ENCODE results near the gene CRTC1. TPM values are rescaled to one million over a fixed set of nuclear protein-coding genes. Genes with fewer than 3 reads are reported as not detected.

CRTC1 gene
- total RNA-seq, 1 donor from 2014 or later: 14.6 TPM

DNA sequence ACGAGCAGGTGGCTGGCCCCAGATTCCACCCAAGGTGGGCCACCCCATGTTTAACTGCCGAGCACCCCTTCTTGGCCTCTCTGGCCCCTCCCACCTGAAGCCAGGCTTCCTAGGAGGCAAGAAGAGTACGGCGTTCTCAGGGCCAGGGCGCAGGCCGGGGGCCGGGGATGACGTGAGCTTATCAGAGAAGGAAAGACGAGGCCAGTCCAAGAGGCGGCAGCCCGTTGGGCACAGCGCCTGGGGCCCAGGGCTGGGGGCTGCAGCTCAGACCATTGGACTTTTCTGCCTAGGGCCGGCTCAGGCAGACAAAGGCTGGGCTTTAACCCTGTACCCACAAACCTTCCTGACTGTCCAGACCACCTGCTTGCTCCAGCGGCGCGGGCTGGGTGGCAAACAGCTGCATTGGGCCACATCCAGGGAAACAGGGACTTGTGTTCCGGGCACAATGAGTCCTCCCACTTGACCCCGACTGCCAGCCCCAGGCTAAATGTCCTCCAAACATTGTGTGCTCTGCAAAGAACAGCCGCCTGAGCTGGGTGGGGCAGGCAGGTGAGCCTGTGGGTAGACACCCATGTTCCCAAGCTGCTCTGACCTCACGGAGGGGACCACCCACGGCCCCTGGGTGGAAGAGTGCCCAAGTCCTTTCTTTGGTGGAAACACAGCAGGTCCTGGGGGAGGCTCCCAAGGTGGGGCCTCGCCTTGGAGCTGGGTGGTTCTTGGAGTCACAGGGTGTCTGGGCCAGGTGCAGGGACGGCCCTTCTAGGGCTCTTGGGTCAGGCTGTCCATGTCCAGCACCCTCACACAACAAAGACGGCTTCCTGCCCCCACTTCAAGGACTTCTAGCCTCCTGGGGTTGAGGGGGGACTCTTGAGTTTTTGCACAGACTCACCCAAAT lies 85.8 kb downstream of the CRTC1 start:
- TF ChIP-seq, protein P1, sequence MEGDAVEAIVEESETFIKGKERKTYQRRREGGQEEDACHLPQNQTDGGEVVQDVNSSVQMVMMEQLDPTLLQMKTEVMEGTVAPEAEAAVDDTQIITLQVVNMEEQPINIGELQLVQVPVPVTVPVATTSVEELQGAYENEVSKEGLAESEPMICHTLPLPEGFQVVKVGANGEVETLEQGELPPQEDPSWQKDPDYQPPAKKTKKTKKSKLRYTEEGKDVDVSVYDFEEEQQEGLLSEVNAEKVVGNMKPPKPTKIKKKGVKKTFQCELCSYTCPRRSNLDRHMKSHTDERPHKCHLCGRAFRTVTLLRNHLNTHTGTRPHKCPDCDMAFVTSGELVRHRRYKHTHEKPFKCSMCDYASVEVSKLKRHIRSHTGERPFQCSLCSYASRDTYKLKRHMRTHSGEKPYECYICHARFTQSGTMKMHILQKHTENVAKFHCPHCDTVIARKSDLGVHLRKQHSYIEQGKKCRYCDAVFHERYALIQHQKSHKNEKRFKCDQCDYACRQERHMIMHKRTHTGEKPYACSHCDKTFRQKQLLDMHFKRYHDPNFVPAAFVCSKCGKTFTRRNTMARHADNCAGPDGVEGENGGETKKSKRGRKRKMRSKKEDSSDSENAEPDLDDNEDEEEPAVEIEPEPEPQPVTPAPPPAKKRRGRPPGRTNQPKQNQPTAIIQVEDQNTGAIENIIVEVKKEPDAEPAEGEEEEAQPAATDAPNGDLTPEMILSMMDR (IDR thresholded peaks at IDR 0.05): no peak
- Mint-ChIP-seq H3K4me1 (ENCODE audit: low read depth) (peaks cover 5% of the 10 kb centered on the region), H3K4me3 (ENCODE audit: unreplicated experiment) (no peak overlapping the region), H3K9me3 (ENCODE audit: low read depth) (no peaks in the 10 kb centered on the region), H3K27ac (ENCODE audit: unreplicated experiment) (no peak overlapping the region), H3K36me3 (ENCODE audit: low read depth) (no peaks in the 10 kb centered on the region), H3K27me3 (ENCODE audit: low read depth) (no peaks in the 10 kb centered on the region)
- no peak for DNase-seq (ENCODE audit: low spot score)

DNA sequence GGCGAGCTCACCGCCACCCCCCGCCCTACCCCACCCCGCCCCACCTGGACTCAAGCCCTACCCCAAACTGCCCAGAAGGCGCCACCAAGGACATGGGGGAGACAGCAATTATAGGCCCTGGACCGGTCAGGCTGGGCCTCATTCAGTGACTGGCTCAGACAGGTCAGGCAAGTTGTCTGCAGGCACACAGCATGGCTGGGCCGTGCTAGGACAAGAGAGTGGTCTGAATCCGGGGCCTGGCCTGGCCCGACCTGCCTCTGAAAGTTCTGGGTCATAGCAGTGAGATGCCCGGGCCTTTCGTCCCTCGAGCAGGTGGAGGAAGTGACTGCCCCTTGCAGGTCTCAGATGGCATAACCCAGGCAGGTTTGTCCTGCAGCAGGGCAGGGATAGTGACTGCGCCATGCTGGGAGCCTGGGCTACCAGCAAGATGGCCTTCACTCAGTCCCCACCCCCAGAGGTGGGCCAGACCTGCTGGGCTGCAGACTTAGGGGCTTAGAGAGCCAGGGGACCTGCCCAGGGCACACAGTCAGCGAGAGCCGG lies 86.6 kb downstream of the CRTC1 start:
- H3K4me3 Mint-ChIP-seq (ENCODE audit: unreplicated experiment): no peak overlapping the region
- no peak for DNase-seq (ENCODE audit: low spot score)
- H3K27me3 Mint-ChIP-seq (ENCODE audit: low read depth): no peaks in the 10 kb centered on the region
- H3K27ac Mint-ChIP-seq (ENCODE audit: unreplicated experiment): no peak overlapping the region
- no peaks in the 10 kb centered on the region for H3K36me3 Mint-ChIP-seq (ENCODE audit: low read depth)
- no peaks in the 10 kb centered on the region for H3K4me1 Mint-ChIP-seq (ENCODE audit: low read depth)
- no peaks in the 10 kb centered on the region for H3K9me3 Mint-ChIP-seq (ENCODE audit: low read depth)
- TF ChIP-seq, protein P1 (IDR thresholded peaks at IDR 0.05): peak; percentile 11

DNA sequence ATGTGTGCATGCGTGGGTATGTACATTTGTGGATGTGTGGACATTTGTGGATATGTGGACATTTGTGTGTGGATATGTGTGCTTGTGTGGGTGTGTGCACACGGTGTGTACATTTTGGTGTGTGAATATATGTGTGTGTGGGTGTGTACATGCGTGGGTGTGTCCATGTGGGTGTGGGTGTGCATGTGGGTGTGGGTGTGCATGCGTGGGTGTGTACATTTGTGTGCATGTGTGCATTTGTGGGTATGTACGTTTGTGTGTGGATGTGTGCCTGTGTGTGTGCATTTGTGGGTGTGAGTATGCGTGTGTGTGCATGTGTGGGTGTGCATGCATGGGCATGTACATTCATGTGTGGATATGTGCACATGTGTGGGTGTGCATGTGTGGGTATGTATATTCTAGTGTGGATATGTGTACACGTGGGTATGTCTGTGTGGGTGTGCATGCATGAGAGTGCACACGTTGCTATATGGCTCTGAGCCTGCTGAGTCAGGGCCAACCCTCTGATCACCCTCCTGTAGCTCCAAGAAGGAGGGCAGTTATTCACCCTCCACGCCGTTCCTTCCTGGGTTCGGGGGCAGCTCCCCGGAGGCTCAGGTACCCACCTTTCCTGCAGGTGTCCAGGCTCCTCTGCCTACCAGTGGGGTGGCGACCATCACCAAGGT lies 87.3 kb downstream of the CRTC1 start:
- no peaks in the 10 kb centered on the region for H3K4me1 Mint-ChIP-seq (ENCODE audit: low read depth)
- no peaks in the 10 kb centered on the region for H3K36me3 Mint-ChIP-seq (ENCODE audit: low read depth)
- no peaks in the 10 kb centered on the region for H3K9me3 Mint-ChIP-seq (ENCODE audit: low read depth)
- H3K27ac Mint-ChIP-seq (ENCODE audit: unreplicated experiment): no peak overlapping the region
- H3K4me3 Mint-ChIP-seq (ENCODE audit: unreplicated experiment): no peak overlapping the region
- no peak for DNase-seq (ENCODE audit: low spot score)
- no peaks in the 10 kb centered on the region for H3K27me3 Mint-ChIP-seq (ENCODE audit: low read depth)
- TF ChIP-seq, protein P1 (IDR thresholded peaks at IDR 0.05): no peak

DNA sequence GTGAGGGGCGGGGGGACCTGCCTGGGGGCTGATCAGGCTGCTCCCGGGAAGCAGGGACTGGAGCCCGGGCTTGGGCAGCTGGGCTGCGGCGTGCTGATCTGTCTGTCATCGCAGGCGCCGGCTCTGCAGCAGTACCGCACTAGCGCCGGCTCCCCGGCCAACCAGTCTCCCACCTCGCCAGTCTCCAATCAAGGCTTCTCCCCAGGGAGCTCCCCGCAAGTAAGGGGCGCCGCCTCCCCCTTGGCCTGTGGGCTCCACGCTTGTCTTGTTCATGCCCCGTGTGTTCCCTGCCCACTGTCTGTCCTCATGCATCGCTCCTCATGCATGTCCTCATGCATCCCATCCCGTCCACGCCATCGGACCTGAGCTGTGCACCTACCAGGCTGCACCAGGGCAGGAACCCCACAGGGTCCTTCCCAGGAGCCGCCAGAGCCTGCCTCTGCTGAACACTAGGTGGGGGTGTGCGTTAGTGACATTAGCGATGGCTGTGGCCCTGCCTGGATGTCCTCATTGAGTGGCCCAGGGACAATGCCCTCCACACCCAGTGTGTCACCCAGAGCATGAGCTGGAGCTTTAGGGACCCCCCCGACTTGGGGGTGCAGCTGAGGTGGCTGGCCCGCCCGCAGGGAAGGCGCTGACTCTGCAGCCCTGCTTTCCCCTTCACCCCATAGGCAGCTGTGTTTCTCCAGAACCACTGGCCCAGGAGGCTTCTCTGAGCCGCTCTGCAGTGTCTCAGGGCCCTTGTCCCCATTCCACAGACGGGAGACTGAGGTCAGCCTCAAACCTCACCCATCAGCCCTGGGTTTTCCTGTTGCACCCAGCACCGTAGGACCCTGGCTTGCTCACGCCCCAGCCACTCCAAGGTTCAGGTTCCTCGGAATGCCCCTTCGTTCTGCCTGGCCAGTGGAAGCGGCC lies 88.1 kb downstream of the CRTC1 start:
- Mint-ChIP-seq H3K4me3 (ENCODE audit: unreplicated experiment) (no peak overlapping the region), H3K27me3 (ENCODE audit: low read depth) (no peaks in the 10 kb centered on the region), H3K36me3 (ENCODE audit: low read depth) (no peaks in the 10 kb centered on the region), H3K9me3 (ENCODE audit: low read depth) (no peaks in the 10 kb centered on the region), H3K4me1 (ENCODE audit: low read depth) (peaks cover 7% of the 10 kb centered on the region), H3K27ac (ENCODE audit: unreplicated experiment) (no peak overlapping the region)
- TF ChIP-seq, protein P1 (IDR thresholded peaks at IDR 0.05): peak; percentile 64
- DNase-seq (ENCODE audit: low spot score): no peak
